OCI-LY1 (cell line): ENCODE data around the gene DLGAP3.
A peak's percentile ranks its signal among the peaks of the same experiment; 100 is the strongest.

Source experiments
- H2AFZ ChIP-seq: fragments of 200-600 bp; sonication (generic), shearing (Covaris generic); 2 replicates; pipeline ENCODE4 v1.6.0; 2014; ENCODE audit warnings: antibody characterized with exemption, mild to moderate bottlenecking, low read length
- H3F3A ChIP-seq: fragments of 200-600 bp; sonication (generic), shearing (Covaris generic); 2 replicates; pipeline ENCODE4 v1.6.0; 2014; ENCODE audit warnings: mild to moderate bottlenecking, antibody characterized with exemption, low read length, moderate library complexity; ENCODE audit not compliant: insufficient read depth
- H3K27ac ChIP-seq: fragments of 200-600 bp; sonication (generic); 2 replicates; pipeline ENCODE4 v1.5.1; 2014; ENCODE audit warnings: low read length, mixed run types, mild to moderate bottlenecking, low read depth; ENCODE audit not compliant: poor library complexity, severe bottlenecking
- H3K27me3 ChIP-seq: fragments of 200-600 bp; sonication (generic); 2 replicates; pipeline ENCODE4 v1.6.0; 2014; ENCODE audit warnings: antibody characterized with exemption, mild to moderate bottlenecking, low read length, moderate library complexity; ENCODE audit not compliant: insufficient read depth
- H3K36me3 ChIP-seq: fragments of 200-600 bp; sonication (generic); 2 replicates; pipeline ENCODE4 v1.6.1; 2014; ENCODE audit warnings: mild to moderate bottlenecking, antibody characterized with exemption, low read length, moderate library complexity, mixed read lengths; ENCODE audit not compliant: insufficient read depth
- H3K4me1 ChIP-seq: fragments of 200-600 bp; sonication (generic); 2 replicates; pipeline ENCODE4 v1.5.1; 2014; ENCODE audit warnings: mild to moderate bottlenecking, low read length, moderate library complexity; ENCODE audit not compliant: insufficient read depth, severe bottlenecking
- H3K4me2 ChIP-seq: fragments of 200-600 bp; sonication (generic), shearing (Covaris generic); 2 replicates; pipeline ENCODE4 v1.6.1; 2014; ENCODE audit warnings: low read length
- H3K4me3 ChIP-seq: fragments of 200-600 bp; sonication (generic); 2 replicates; pipeline ENCODE4 v1.5.1; 2014; ENCODE audit warnings: low read length, low read depth, mild to moderate bottlenecking, mixed read lengths; ENCODE audit not compliant: poor library complexity, severe bottlenecking
- H3K79me2 ChIP-seq: fragments of 200-600 bp; shearing (Covaris generic); 2 replicates; pipeline ENCODE4 v1.6.1; 2016; ENCODE audit warnings: mixed run types, low read length, mixed read lengths; ENCODE audit not compliant: insufficient read depth
- H3K9ac ChIP-seq: fragments of 200-600 bp; sonication (generic), shearing (Covaris generic); 2 replicates; pipeline ENCODE4 v1.6.1; 2014; ENCODE audit warnings: mild to moderate bottlenecking, low read length, mixed read lengths
- H3K9me2 ChIP-seq: fragments of 200-600 bp; sonication (generic), shearing (Covaris generic); 2 replicates; pipeline ENCODE4 v1.6.1; 2014; ENCODE audit warnings: low read depth, mild to moderate bottlenecking, low read length, mixed read lengths
- H3K9me3 ChIP-seq: fragments of 200-600 bp; shearing (Covaris generic); 2 replicates; pipeline ENCODE4 v1.6.1; 2014; ENCODE audit warnings: low read length, mixed read lengths
- H4K20me1 ChIP-seq: fragments of 200-600 bp; sonication (generic), shearing (Covaris generic); 2 replicates; pipeline ENCODE4 v1.6.0; 2016; ENCODE audit warnings: mild to moderate bottlenecking, low read length; ENCODE audit not compliant: insufficient read depth
- EZH2 ChIP-seq: fragments of 200-600 bp; sonication (generic), shearing (Covaris generic); IDR thresholded peaks from 2 replicates; pipeline ENCODE4 v1.8.0; 2017; ENCODE audit warnings: borderline replicate concordance, mixed run types, mild to moderate bottlenecking, antibody characterized with exemption, low read length, moderate library complexity, mixed read lengths
- TF ChIP-seq, protein P1 (sequence below): fragments of 200-600 bp; sonication (generic), shearing (Covaris generic); IDR thresholded peaks from 2 replicates; pipeline ENCODE4 v1.5.1; 2017; ENCODE audit warnings: mild to moderate bottlenecking, antibody characterized with exemption, low read length, moderate library complexity, mixed read lengths

Gene DLGAP3

DNA sequence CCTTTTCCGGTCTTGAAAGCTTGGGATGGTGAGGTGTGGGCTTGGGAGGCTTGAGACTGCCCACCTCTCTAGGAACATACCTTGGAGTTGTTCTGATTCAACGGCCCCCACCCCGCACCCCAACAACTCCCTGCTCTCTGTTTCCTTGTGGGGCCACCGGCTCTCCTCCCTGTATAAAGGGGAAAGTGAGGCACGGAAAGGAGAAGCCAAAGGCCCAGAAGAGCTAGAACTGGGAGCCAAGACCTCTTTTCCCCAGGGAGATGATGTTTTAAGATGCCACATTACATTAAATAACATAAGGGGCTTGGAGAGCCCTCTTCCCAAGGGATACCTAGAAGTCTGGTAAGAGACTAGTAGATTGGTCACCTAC lies 1.2 kb upstream of the DLGAP3 start:
- no peak overlapping the region for H3K4me2 ChIP-seq
- no peaks in the 10 kb centered on the region for H3K79me2 ChIP-seq
- H3K9me3 ChIP-seq: no peaks in the 10 kb centered on the region
- no peaks in the 10 kb centered on the region for H3K27me3 ChIP-seq
- no peak overlapping the region for H3K4me3 ChIP-seq
- no peak overlapping the region for H2AFZ ChIP-seq
- TF ChIP-seq, protein P1, sequence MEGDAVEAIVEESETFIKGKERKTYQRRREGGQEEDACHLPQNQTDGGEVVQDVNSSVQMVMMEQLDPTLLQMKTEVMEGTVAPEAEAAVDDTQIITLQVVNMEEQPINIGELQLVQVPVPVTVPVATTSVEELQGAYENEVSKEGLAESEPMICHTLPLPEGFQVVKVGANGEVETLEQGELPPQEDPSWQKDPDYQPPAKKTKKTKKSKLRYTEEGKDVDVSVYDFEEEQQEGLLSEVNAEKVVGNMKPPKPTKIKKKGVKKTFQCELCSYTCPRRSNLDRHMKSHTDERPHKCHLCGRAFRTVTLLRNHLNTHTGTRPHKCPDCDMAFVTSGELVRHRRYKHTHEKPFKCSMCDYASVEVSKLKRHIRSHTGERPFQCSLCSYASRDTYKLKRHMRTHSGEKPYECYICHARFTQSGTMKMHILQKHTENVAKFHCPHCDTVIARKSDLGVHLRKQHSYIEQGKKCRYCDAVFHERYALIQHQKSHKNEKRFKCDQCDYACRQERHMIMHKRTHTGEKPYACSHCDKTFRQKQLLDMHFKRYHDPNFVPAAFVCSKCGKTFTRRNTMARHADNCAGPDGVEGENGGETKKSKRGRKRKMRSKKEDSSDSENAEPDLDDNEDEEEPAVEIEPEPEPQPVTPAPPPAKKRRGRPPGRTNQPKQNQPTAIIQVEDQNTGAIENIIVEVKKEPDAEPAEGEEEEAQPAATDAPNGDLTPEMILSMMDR: no peak
- no peak for TF ChIP-seq EZH2
- H3K27ac ChIP-seq: no peak overlapping the region
- H3K36me3 ChIP-seq: no peaks in the 10 kb centered on the region
- no peaks in the 10 kb centered on the region for H3F3A ChIP-seq
- no peaks in the 10 kb centered on the region for H4K20me1 ChIP-seq
- H3K9me2 ChIP-seq: no peaks in the 10 kb centered on the region
- peaks cover 10% of the 10 kb centered on the region for H3K4me1 ChIP-seq
- no peak overlapping the region for H3K9ac ChIP-seq

DNA sequence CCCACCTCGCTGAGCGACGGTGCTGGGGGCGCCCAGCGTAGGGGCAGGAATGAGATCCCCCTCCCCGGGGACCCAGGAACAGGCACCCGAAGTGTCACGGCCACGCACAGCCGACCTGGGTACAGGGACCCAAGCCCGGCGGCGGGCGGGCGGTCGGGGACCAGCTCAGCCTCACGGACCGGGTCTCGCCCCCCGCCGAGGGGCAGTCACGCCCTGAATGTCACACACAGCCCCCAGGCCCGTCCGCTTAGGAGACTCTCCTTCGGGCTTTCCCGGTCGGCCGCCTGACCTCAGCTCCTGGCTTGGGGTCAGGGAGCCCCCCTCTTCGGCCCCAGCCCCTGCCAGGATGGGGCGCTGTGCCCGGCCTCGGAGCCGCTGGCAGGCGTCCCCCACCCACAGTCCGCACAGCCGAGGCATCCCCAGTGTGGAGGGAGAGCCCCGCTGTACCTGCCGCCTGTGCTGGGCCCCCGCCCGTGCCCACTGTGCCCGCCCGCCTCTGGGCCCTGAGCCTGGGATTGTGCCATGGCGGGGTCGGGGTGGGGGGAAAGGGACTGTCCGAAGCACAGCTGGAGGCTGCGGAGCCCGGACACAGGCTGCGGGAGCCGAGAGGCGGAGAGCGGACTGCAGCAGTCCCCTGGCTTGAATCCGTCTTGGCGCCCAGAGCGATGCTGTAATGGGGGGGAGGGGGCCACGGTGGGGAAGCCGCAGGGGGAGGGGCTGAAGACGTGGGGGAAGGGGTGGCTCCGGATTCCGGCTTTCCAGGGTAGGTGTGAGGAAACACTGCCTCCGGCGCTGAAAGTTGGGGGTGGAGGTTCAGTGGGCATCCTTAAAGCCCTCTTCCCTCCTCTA lies 627 bp upstream of the DLGAP3 start:
- Histone ChIP-seq H3K27me3 (no peaks in the 10 kb centered on the region), H3K9me3 (no peaks in the 10 kb centered on the region), H3K4me3 (peak overlapping the region; percentile 63), H3K36me3 (no peaks in the 10 kb centered on the region), H3K4me2 (peak overlapping the region; percentile 85), H2AFZ (no peak overlapping the region), H3K9me2 (no peaks in the 10 kb centered on the region), H3F3A (no peaks in the 10 kb centered on the region), H3K27ac (no peak overlapping the region), H3K9ac (peak overlapping the region; percentile 48; the same call in 1 of the 2 replicates), H3K79me2 (no peaks in the 10 kb centered on the region), H3K4me1 (peaks cover 10% of the 10 kb centered on the region), H4K20me1 (no peaks in the 10 kb centered on the region)
- TF ChIP-seq, protein P1: peak; percentile 16; the same call in 1 of the 2 replicates
- no peak for TF ChIP-seq EZH2

DNA sequence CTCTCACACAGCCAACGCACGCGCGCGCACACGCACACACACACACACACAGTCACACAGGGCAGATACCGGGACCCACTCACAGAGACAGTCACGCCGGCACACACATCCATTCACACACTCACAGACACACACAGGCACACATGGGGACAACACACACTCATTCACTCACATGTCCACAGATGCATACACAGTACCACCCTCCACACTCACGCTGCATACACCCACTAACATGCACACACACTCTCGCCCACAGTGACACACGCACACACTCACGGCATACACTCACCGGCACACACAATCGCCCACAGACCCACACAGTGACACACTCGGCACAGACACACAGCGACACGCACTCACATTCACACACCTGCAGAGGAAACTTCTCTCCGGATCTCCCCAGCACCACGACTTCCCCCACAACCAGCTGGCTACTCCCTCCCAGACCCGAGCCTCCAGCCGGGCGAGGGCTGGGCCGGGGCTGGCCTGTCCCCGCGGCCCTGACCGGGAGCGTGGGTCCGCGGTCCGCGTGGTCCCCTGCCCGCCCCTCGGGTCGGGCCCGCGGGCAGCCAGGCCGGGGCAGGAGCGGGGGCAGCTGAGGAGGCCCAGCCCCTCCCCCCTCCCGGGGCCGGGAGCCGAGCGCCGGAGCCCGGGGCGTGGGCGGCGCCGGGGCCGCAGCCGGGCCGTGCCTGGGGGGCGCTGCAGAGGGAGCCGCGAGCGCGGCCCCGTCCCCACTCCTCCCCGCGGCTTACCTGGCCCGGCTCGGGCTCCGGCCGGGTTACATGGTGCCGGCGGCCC lies 552 bp downstream of the DLGAP3 start:
- Histone ChIP-seq H3F3A (no peaks in the 10 kb centered on the region), H3K4me1 (peaks cover 10% of the 10 kb centered on the region), H2AFZ (no peak overlapping the region), H3K27ac (no peak overlapping the region), H4K20me1 (no peaks in the 10 kb centered on the region), H3K9me3 (no peaks in the 10 kb centered on the region), H3K36me3 (no peaks in the 10 kb centered on the region), H3K9ac (peak overlapping the region; percentile 36; the same call in 1 of the 2 replicates), H3K27me3 (0 out of 2 replicates have a peak, but pooled peaks cover 2% of the 10 kb centered on the region), H3K79me2 (no peaks in the 10 kb centered on the region), H3K4me3 (peak overlapping the region; percentile 63), H3K4me2 (peak overlapping the region; percentile 85), H3K9me2 (no peaks in the 10 kb centered on the region)
- TF ChIP-seq, protein P1: no peak
- TF ChIP-seq EZH2: no peak
